B cell (primary cell): ENCODE results near the gene PRRT1. TPM values are rescaled to one million over a fixed set of nuclear protein-coding genes. Genes with fewer than 3 reads are reported as not detected.

ENCODE experiments used
- ATAC-seq: fragments of 200-7000 bp; cut with Tn5 transposase; one replicate; pipeline ENCODE4 v1.10.0; 2021; ENCODE audit warnings: low read depth, mild to moderate bottlenecking, moderate number of reproducible peaks, moderate library complexity
- CTCF ChIA-PET: fragments of 350-600 bp; sonication (Branson Sonifier 250); formaldehyde crosslinking; loops from one replicate; lab custom pipeline; 2021; ENCODE audit warnings: antibody characterized with exemption, inconsistent platforms; lab: Charles Lee
- POLR2A ChIA-PET: fragments of 350-600 bp; sonication (Branson Sonifier 250); formaldehyde crosslinking; loops from one replicate; lab custom pipeline; 2021; ENCODE audit warnings: antibody characterized with exemption; lab: Charles Lee
- DNase-seq: peaks from one replicate; pipeline ENCODE4 v3.0.0; 2013
- H2AFZ ChIP-seq: 2 replicates; pipeline ENCODE4 v1.6.1; 2012; ENCODE audit warnings: mild to moderate bottlenecking, low read depth, low read length; ENCODE audit not compliant: insufficient read depth, poor library complexity, severe bottlenecking
- H3K27ac ChIP-seq, 2 donors: 1 replicate in 1 of 2; 2 replicates in 1 of 2; pipeline ENCODE4 v1.5.1; 2012 to 2013; ENCODE audit warnings: low read length in 2 of 2, mild to moderate bottlenecking in 2 of 2, moderate library complexity in 1 of 2
- H3K27me3 ChIP-seq, 4 experiments: fragments of 200-600 bp in 1 of 4; sonication (generic) in 1 of 4; replicated peaks in 1 of 4; 1 replicate in 2 of 4; 2 replicates in 2 of 4; pipeline versions ENCODE4 v1.6.1 to v1.7.0; 2013 to 2016; ENCODE audit warnings: low read length in 3 of 4, mild to moderate bottlenecking in 2 of 4, mixed read lengths in 1 of 4, moderate library complexity in 1 of 4; ENCODE audit not compliant: insufficient read depth in 4 of 4, control insufficient read depth in 3 of 4; ENCODE audit errors: control extremely low read depth in 1 of 4
- H3K36me3 ChIP-seq, 2 experiments: replicated peaks in 1 of 2; 1 replicate in 1 of 2; 2 replicates in 1 of 2; pipeline versions ENCODE4 v1.6.1 to v1.7.1; 2013; ENCODE audit warnings: low read length in 1 of 2; ENCODE audit not compliant: insufficient read depth in 2 of 2, control insufficient read depth in 1 of 2; ENCODE audit errors: control extremely low read depth in 1 of 2, extremely low read depth in 1 of 2
- H3K4me1 ChIP-seq, 2 donors: fragments of 200-600 bp in 1 of 2; sonication (generic) in 1 of 2; 1 replicate in 1 of 2; 2 replicates in 1 of 2; pipeline versions ENCODE4 v1.5.1 to v1.6.1; 2013 to 2017; ENCODE audit warnings: low read length in 2 of 2; ENCODE audit not compliant: control insufficient read depth in 2 of 2, insufficient read depth in 2 of 2
- H3K4me2 ChIP-seq: replicated peaks from 2 replicates; pipeline ENCODE3; 2012; ENCODE audit warnings: mild to moderate bottlenecking, low read depth, low read length; ENCODE audit not compliant: poor library complexity, severe bottlenecking
- H3K4me3 ChIP-seq, 5 experiments: fragments of 200-600 bp in 1 of 5; sonication (generic) in 1 of 5; 1 replicate in 3 of 5; 2 replicates in 2 of 5; pipeline versions ENCODE4 v1.5.1 to v1.7.0; 2011 to 2016; ENCODE audit warnings: low read length in 4 of 5, mild to moderate bottlenecking in 4 of 5, low read depth in 2 of 5, control low read depth in 1 of 5, moderate library complexity in 1 of 5; ENCODE audit not compliant: insufficient read depth in 1 of 5; ENCODE audit errors: control extremely low read depth in 1 of 5, extremely low read depth in 1 of 5
- H3K79me2 ChIP-seq: fragments of 200-600 bp; sonication (generic); one replicate; pipeline ENCODE4 v1.6.0; 2016; ENCODE audit warnings: low read length; ENCODE audit not compliant: control insufficient read depth, insufficient read depth
- H3K9ac ChIP-seq: fragments of 200-600 bp; sonication (generic); 2 replicates; pipeline ENCODE4 v1.6.1; 2017; ENCODE audit warnings: mild to moderate bottlenecking, low read length, moderate library complexity
- H3K9me3 ChIP-seq, 3 donors: one replicate each; pipeline versions ENCODE4 v1.6.1 to v1.7.1; 2013; ENCODE audit warnings: low read length in 2 of 3; ENCODE audit not compliant: control insufficient read depth in 2 of 3, insufficient read depth in 1 of 3; ENCODE audit errors: control extremely low read depth in 1 of 3
- H4K20me1 ChIP-seq: 2 replicates; pipeline ENCODE4 v1.6.0; 2012; ENCODE audit warnings: mild to moderate bottlenecking, low read length; ENCODE audit not compliant: insufficient read depth, control insufficient read depth, poor library complexity, severe bottlenecking
- H3K27ac Mint-ChIP-seq: one replicate; pipeline ENCODE4 v1.8.0; 2021; ENCODE audit warnings: mixed read lengths
- H3K27me3 Mint-ChIP-seq: one replicate; pipeline ENCODE4 v1.8.0; 2021; ENCODE audit warnings: mixed read lengths
- H3K4me1 Mint-ChIP-seq: one replicate; pipeline ENCODE4 v1.8.0; 2021; ENCODE audit warnings: mixed read lengths
- H3K4me3 Mint-ChIP-seq: one replicate; pipeline ENCODE4 v1.8.0; 2021; ENCODE audit warnings: mixed read lengths
- H3K9me3 Mint-ChIP-seq: one replicate; pipeline ENCODE4 v1.8.0; 2022; ENCODE audit warnings: mixed read lengths; ENCODE audit not compliant: insufficient read depth
- CTCF ChIP-seq: fragments of 200-600 bp; IDR thresholded peaks from one replicate; pipeline ENCODE4 v1.8.0; 2022; ENCODE audit warnings: antibody characterized with exemption, mild to moderate bottlenecking
- EZH2 ChIP-seq: IDR thresholded peaks from 2 replicates; pipeline ENCODE4 v1.6.1; 2012; ENCODE audit warnings: borderline replicate concordance, low read depth, mild to moderate bottlenecking, moderate library complexity, low read length; ENCODE audit not compliant: insufficient read depth, poor library complexity, severe bottlenecking
- WGBS: methylation state at CpG from one replicate; pipeline ENCODE4 v1.1.5; 2013; ENCODE audit warnings: missing lambda C conversion rate; ENCODE audit not compliant: insufficient coverage; 5-methylcytosine and 5-hydroxymethylcytosine counted together
- intact Hi-C: fragments of 100-400 bp; cut with micrococcal nuclease; formaldehyde crosslinking; loops from one replicate; pipeline ENCODE4 v1.10.0; 2022
- polyA plus RNA-seq: library from polyadenylated mRNA; depleted of rRNA; stranded (reverse); fragments of >200 nt; gene quantifications from 2 replicates; pipeline ENCODE4 v1.2.3, GENCODE V29; 2012
- total RNA-seq, 2 donors: library from RNA; stranded (reverse); fragments of 120-200 nt in 1 of 2; gene quantifications; 1 replicate in 1 of 2; 2 replicates in 1 of 2; pipeline versions ENCODE4 v1.2.3 to v1.2.4, GENCODE V29; 2013 to 2022

The PRRT1 gene
- total and polyA plus RNA-seq, 2 donors (not counting 1 experiment from before 2014, with no cell fraction given) = not detected

- H3K36me3 ChIP-seq = peaks cover 7 to 43% of the 10 kb centered on the region in 2 experiments
- H3K4me3 ChIP-seq = peak overlapping the region; percentile 82 to 100 (median 99)
- H3K9me3 ChIP-seq = peaks cover 0 to 2% (median 0%) of the 10 kb centered on the region in 3 donors
- DNase-seq (peak; percentile 39), ATAC-seq (no peak)
- Mint-ChIP-seq H3K27me3 (no peaks in the 10 kb centered on the region), H3K9me3 (no peaks in the 10 kb centered on the region), H3K4me1 (peaks cover 48% of the 10 kb centered on the region), H3K27ac (peak overlapping the region; percentile 95), H3K4me3 (peak overlapping the region; percentile 98)
- peaks cover 26 to 36% of the 10 kb centered on the region in 2 donors for H3K4me1 ChIP-seq
- H3K79me2 ChIP-seq = peaks cover 50% of the 10 kb centered on the region
- intact Hi-C loops = loop anchor here (10.0 kb wide), 1 partner anchor 667 kb away; no protein-coding TSS in a partner anchor
- TF ChIP-seq CTCF (no peak), EZH2 (no peak)
- ChIA-PET CTCF (interaction anchor here (0.6 to 4.8 kb wide), 4 partner anchors 9 to 446 kb away, joined by 3 to 40 read pairs (median 6); partner anchors contain the start of gene LY6G5C), POLR2A (interaction anchor here (0.6 to 2.0 kb wide), 5 partner anchors 65 to 724 kb away, joined by 3 to 15 read pairs (median 6); partner anchors contain the start of genes DXO and GPSM3)
- H4K20me1 ChIP-seq = peaks cover 15% of the 10 kb centered on the region
- peak overlapping the region in 1 of 2 donors; percentile 91 for H3K27ac ChIP-seq
- H3K27me3 ChIP-seq = no peaks in the 10 kb centered on the region
- WGBS = 8% methylated on average over 7 of the region's 9 CpGs
- peak overlapping the region; percentile 92 for H3K9ac ChIP-seq
- H2AFZ ChIP-seq = peak overlapping the region; percentile 90
- peak overlapping the region; percentile 86 for H3K4me2 ChIP-seq
Observed at GRCh38 chr6:32127409-32127716, 24.4 kb downstream of the PRRT1 start.

- peaks cover 48% of the 10 kb centered on the region for H3K4me1 Mint-ChIP-seq
- peak overlapping the region; percentile 95 for H3K27ac Mint-ChIP-seq
- 84% methylated on average over 7 of the region's 8 CpGs for WGBS
- no peak for TF ChIP-seq CTCF
- TF ChIP-seq EZH2 = no peak
- H3K27me3 Mint-ChIP-seq = no peaks in the 10 kb centered on the region
- Histone ChIP-seq H3K27me3 (no peaks in the 10 kb centered on the region), H2AFZ (no peak overlapping the region), H3K4me1 (peaks cover 26 to 36% of the 10 kb centered on the region in 2 donors), H4K20me1 (peaks cover 18% of the 10 kb centered on the region), H3K9me3 (peaks cover 0 to 2% (median 0%) of the 10 kb centered on the region in 3 donors), H3K4me2 (peak overlapping the region; percentile 86), H3K79me2 (peaks cover 54% of the 10 kb centered on the region), H3K27ac (peak overlapping the region in 1 of 2 donors; percentile 91), H3K9ac (peak overlapping the region; percentile 92), H3K36me3 (peaks cover 10 to 47% of the 10 kb centered on the region in 2 experiments), H3K4me3 (peak overlapping the region in 3 of 5 experiments; percentile 85 to 100 (median 100))
- intact Hi-C loops = loop anchor here (10.0 kb wide), 1 partner anchor 668 kb away; no protein-coding TSS in a partner anchor
- ATAC-seq (no peak), DNase-seq (no peak)
- CTCF ChIA-PET = interaction anchor here (0.6 to 4.8 kb wide), 3 partner anchors 9 to 446 kb away, joined by 3 to 40 read pairs (median 10); partner anchors contain the start of gene LY6G5C
- POLR2A ChIA-PET = interaction anchor here (0.6 kb wide), 1 partner anchor 725 kb away, joined by 3 read pairs; no protein-coding TSS in a partner anchor
- H3K9me3 Mint-ChIP-seq = no peaks in the 10 kb centered on the region
- H3K4me3 Mint-ChIP-seq = peak overlapping the region; percentile 98
Observed at GRCh38 chr6:32126880-32127279, 24.9 kb downstream of the PRRT1 start.
